IPS DF 4.7 (cell line): ENCODE measurements around the gene LDLRAD4.

ENCODE experiments used
- DNase-seq: peaks from one replicate; pipeline ENCODE4 v3.0.0-alpha.2; 2013; ENCODE audit warnings: low spot score; ENCODE audit errors: extremely low read depth

Gene LDLRAD4

GRCh38 chr18:13608791-13609532, 390.4 kb downstream of the LDLRAD4 start:
- DNase-seq = no peak

- DNase-seq = no peak
Measured at GRCh38 chr18:13610555-13611141, 392.1 kb downstream of the LDLRAD4 start.

GRCh38 chr18:13611142-13611600, 392.6 kb downstream of the LDLRAD4 start:
- no peak for DNase-seq

- DNase-seq = no peak
Measured at GRCh38 chr18:13611601-13612195, 393.1 kb downstream of the LDLRAD4 start.

DNA sequence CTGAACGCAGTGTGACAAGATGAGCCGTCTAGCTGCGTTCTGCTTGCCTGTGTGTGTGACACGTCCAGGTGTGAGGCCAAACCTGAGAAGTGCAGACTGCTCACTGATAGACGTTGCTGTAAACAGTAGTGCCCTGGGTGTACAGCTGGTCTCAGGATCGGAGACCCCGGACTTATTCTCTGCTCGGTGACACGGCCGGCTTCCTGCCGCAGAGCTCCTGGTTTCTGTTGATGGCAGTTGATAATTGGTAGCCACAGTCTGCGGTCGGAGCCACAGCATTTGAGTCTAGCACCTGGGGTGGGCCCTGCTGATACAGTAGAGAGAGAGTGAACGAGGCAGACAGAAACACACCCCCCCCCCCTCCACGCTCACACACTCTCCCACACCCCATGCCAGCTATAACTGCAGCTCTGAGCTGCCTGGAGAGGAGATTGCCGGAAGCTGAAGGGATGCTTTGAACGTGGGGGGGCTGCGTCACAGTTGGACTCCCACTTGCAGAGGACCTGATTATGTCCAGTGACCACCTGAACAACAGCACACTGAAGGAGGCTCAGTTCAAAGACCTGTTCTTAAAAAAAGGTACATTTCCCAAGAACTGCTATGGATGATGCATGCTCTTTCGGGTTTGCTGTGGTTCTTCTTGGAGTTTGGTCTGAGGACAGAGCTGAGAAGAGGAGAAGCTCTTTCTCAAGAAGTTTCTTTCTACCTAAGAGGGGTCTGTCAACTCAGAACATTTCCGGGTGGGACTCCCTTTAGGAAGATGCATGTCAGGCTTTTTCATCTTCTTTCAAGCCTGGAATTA, 393.8 kb downstream of the LDLRAD4 start:
- DNase-seq = no peak

GRCh38 chr18:13613099-13613498, 394.5 kb downstream of the LDLRAD4 start:
- DNase-seq = no peak

- no peak for DNase-seq
Measured at GRCh38 chr18:13613591-13614501, 395.3 kb downstream of the LDLRAD4 start.

DNA sequence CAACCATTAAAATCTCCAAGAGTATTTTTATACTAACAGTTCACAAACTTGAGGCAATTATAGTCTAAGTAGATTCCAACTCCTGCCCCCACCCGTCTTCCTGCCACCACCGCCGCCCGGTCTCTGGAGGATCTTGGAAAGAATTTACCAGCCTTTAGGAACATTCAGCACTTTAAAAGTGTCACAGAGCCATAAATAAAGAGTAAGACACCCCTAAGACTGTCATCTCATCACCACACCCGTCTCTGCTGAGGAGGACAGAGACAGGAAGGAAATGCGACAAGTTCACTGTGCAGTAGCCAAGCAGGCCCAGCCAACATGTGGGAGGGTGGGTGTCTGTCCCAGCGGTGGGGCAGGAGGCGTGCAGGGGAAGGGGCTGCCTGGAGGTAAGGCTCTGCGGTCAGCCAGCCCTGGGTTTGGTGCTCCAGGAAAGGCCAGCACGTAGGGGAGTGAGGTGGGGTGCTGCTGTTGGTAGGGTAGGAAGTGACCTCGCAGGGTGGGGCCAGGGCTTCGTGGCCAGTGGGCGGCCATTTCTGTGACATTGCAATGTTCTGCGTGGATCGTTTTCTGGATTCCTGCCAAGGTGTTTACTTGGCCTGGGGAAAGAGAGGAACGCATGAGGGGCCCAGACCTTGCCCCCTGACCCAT, 396.2 kb downstream of the LDLRAD4 start:
- no peak for DNase-seq

GRCh38 chr18:13615432-13615861, 396.9 kb downstream of the LDLRAD4 start:
- no peak for DNase-seq

- no peak for DNase-seq
Measured at GRCh38 chr18:13616041-13616440, 397.5 kb downstream of the LDLRAD4 start.

DNA sequence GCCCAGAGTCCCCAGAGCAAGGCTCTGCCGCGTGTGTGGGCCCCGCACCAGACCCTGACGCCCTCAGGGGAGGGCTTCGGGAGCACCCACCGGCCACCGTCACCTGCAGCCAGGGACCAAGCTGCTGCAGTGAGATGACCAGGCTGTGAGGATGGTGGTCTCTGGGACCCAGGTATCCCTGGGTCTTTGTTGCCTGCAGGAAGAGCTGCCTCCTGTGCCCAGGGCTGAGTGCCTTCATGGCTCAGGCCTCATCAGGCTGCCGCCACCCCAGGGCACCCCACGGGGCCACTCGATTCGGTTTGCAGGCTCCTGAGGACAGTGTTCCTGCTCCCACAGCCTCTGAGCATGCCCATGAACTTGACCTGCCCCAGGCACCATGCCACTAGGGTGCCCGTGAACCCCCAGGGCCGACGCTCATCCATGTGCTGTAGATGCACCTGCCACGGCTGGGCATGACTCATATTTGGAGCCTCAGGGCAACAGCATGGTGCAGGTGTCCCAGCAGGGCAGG, 398.0 kb downstream of the LDLRAD4 start:
- no peak for DNase-seq

- no peak for DNase-seq
Measured at GRCh38 chr18:13617826-13618515, 399.4 kb downstream of the LDLRAD4 start.

DNA sequence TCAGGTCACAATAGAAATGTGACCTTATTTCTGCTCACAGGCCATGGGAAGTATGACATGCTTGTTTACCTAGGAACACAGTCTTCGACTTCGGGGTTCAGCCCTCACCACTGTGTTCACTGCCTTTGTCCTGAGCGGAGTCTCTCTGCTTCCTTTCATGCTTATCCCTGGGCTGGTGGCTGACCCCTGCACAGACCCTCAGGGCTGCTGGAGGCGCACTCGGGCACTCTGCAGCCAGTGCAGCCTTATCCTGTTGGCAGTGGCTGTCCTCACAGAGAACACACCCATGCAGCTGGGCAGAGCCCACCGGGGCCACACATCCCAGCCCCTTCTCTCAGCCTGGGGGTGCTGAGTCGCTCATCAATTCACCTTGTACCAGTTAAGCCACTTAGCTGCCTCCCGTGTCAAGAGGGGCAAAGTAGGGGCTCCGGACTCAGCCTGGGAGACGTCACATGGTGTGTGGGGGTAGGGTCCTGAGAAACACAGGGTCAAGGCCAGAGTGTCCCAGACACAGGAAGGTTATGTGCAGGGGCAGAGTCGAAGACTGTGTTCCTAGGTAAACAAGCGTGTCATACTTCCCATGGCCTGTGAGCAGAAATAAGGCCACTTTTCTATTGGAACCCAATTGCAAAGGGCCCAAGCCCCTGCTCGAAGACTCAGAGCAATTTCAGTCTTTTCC, 400.3 kb downstream of the LDLRAD4 start:
- no peak for DNase-seq

DNA sequence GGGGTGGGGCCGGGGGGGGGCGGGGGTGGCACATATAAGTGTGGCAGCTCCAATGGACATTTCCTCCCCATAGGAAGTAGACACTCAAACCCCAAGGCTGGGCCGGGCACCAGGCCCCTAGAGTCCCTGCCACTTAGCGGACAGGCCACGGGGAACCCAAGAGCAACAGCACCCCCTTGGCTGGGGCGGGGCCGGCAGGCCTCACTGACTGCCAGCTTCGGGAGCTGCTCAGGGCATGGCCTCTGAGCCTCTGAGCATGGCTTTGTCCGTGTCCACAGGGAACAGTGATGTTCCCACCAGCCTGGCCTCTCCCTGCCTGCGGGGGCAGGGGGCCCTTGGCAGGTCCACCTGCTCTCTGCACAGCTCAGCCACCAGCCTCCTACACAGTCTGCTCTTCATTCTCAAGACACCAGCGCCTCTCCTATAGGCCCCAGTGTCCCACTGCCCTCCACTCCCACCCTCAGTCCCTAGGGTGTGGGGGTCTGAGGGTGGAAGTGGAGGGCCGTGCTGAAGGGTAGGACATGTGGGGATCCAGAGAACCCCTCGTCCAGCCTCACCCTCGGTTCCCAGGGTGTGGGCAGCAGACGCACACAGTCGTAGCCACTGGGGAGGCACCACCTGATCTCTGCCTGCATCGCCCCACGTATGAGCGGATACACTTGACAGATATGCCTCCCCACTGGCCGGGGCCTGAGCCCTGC, 401.1 kb downstream of the LDLRAD4 start:
- no peak for DNase-seq

- DNase-seq = no peak
Measured at GRCh38 chr18:13620206-13620672, 401.7 kb downstream of the LDLRAD4 start.

GRCh38 chr18:13620818-13621445, 402.4 kb downstream of the LDLRAD4 start:
- no peak for DNase-seq

DNA sequence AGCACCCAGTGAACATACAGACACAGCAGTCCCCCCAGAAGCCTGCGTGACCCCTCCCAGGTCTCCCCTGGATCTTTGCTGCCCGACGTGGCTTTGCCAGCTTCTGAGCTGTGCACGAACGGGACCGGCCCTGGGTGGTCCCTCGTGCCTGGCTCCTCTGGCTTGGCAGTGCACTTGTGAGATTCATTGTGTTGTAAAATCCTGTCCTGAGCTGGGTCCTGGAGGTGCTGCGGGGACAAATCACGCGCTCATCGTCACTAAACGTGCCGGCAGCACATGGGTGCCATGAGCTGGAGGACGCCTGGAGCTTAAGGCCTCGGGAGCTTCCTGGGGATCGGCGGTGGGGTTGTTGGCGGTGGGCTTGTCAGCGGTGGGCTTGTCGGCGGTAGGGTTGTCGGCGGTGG, 402.9 kb downstream of the LDLRAD4 start:
- no peak for DNase-seq
